Measurements from ENCODE around the gene SLC25A21.
A peak's percentile ranks its signal among the peaks of the same experiment; 100 is the strongest.
"Not testable (repeated sequence)": the region's sequence is repeated elsewhere in the genome, so short reads cannot be mapped to it uniquely, and the experiment has no call there.

SLC25A21 gene

DNA sequence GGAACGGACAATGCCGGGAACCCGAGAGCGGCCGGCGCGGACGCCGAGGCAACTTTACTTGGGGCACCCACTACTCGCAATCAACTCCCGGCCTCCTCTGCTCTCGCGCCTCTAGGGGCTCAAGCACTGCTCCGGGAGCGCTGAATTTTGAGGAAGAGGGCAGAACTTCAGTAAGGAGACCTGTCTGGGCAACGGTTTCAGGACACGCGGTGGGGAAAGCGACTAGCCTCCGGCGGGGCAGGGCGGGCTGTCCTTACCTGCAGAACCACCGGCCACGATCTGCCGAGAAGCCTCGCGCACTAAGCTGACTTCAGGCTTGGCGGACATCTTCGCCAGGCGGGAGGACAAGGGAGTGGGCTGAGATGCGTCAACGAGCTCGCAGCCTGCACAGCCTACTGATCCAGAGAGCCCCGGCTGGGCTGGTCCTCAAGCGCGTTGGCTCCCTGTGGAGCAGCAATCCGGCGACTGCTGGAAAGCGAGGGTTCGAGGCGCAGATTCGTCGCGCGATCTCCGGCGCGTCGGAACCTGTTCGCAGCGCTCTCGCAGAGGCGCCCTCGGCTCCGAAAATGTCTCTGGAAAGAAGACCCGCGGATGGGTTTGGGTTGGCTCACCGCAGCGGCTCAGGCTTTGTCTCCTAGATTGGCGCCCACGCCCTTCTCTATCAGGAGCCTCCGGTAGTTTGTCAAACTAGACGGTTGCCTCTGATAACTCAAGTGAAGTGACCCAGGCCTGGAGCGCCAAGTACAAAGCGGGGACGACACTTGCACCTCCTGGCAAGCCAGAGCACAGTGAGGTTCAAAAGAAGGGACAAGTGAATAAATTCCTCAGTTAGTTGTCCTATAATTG is at the start of gene SLC25A21:
Gene SLC25A21, minus strand, starts transcription at position 583 of the 846 bp plus-strand sequence.
- Mint-ChIP-seq H3K27me3 (peaks cover 36% of the 10 kb centered on the region), H3K9me3 (peaks cover 0 to 6% of the 10 kb centered on the region in 2 donors), H3K4me3 (peak within 1 kb of the TSS; percentile 56 to 57), H3K4me1 (no peaks in the 10 kb centered on the region), H3K27ac (no peak within 1 kb of the TSS)
- peak; percentile 7 to 9 for DNase-seq
- peak; percentile 49 for ATAC-seq

DNA sequence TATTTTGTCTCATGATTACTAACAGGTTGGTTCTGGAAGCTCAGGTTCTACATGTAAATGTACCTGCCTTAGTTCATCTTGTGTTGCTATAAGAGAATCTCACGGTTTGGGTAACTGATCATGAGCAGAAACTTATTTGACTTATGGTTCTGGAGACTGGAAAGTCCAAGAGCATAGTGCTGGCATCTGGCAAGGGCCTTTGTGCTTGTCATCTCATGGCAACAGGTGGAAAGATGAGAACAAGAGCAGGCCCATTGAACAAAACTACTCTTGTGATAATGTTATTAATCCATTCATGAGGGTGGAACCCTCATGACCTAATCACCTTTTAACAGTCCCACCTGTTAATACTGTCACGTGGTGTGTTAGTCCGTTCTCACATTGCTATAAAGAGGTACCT is 48.7 kb upstream of the SLC25A21 start:
- ATAC-seq, result no peak
- no peaks in the 10 kb centered on the region for H3K4me1 Mint-ChIP-seq

DNA sequence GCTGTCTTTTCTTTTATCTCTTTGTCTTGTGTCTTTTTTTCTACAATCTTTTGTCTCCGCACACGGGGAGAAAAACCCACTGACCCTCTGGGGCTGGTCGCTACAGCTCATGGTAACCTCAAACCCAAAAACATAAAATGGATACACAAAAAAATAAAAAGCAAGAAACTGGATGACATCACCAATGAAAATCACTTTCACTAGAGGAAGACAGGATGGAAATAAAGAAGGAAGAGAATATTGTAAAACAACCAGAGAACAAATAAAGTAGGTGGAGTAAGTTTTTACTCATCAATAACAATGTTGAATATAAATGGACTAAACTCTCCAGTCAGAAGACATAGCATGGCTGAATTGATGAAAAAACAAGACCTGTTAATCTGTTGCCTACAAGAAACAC is 42.9 kb upstream of the SLC25A21 start:
- ATAC-seq (no peak), DNase-seq (no peak)
- Mint-ChIP-seq H3K27ac (no peak overlapping the region), H3K4me1 (no peaks in the 10 kb centered on the region), H3K27me3 (peaks cover 7% of the 10 kb centered on the region), H3K9me3 (peaks cover 10 to 25% of the 10 kb centered on the region in 2 donors), H3K4me3 (no peak overlapping the region)

More for the DNA sequence above, 48.7 kb upstream of the SLC25A21 start:
- no peak for DNase-seq
- no peak overlapping the region for H3K4me3 Mint-ChIP-seq
- no peak overlapping the region for H3K27ac Mint-ChIP-seq
- peaks cover 12 to 20% of the 10 kb centered on the region in 2 donors for H3K9me3 Mint-ChIP-seq
- no peaks in the 10 kb centered on the region for H3K27me3 Mint-ChIP-seq

DNA sequence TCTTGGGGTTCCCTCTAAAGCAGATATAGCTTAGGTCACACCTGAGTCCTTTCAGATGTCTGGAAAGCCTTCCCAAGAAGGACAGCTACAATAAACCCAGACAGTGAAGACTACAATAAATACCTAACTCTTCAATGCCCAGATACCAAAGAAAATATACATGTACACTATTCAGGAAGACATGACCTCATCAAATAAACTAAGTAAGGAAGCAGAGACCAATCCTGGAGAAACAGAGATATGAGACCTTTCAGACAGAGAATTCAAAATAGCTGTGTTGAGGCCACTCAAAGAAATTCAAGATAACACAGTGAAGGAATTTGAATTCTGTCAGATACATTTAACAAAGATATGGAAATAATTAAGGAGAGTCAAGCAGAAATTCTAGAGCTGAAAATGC is 40.6 kb upstream of the SLC25A21 start:
- Mint-ChIP-seq H3K9me3 (peaks cover 16 to 25% of the 10 kb centered on the region in 2 donors), H3K27me3 (peaks cover 7% of the 10 kb centered on the region), H3K4me1 (no peaks in the 10 kb centered on the region), H3K4me3 (no peak overlapping the region), H3K27ac (no peak overlapping the region)
- no peak for ATAC-seq
- no peak for DNase-seq

DNA sequence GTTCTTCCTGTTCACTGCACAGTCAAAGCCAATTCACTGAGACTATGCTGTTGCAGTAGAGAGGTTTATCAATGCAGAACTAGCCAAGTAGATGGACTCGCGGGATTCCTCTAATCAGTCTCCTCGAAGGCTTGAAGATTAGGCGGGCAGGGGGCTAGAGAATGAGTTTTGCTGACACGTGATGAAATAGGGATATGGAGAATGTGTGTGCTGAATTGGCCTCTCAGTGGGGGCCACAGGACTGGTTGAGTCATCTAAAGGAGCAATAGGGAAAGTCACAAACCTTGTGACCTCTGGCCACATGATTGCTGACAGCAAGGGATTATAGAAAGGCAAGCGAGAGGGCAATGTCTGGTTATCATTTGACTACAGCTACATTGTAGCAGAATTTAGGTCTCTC is 38.0 kb upstream of the SLC25A21 start:
- no peak overlapping the region for H3K4me3 Mint-ChIP-seq
- no peak for ATAC-seq

DNA sequence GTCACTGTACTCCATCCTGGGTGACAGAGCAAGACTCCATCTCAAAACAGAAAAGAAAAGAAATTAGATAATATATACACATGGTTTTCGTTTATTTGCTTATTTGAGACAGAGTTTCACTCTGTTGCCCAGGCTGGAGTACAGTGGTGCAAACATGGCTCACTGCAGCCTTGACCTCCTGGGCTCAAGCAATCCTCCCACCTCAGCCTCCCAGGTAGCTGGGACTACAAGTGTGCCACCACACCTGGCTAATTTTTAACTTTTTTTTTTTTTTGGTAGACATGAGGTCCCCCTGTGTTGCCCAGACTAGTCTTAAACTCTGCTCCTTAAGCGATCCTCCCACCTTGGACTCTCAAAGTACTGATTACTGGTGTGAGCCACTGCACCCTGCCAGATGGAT is 37.2 kb upstream of the SLC25A21 start:
- H3K27ac Mint-ChIP-seq, DNase-seq, ATAC-seq, H3K27me3 Mint-ChIP-seq, H3K4me1 Mint-ChIP-seq, H3K4me3 Mint-ChIP-seq: not testable (repeated sequence)
- H3K9me3 Mint-ChIP-seq, result peaks cover 16 to 39% of the 10 kb centered on the region in 2 donors

More for the DNA sequence above, 38.0 kb upstream of the SLC25A21 start:
- Mint-ChIP-seq H3K27ac (no peak overlapping the region), H3K27me3 (peaks cover 7% of the 10 kb centered on the region), H3K4me1 (no peaks in the 10 kb centered on the region), H3K9me3 (peaks cover 16 to 38% of the 10 kb centered on the region in 2 donors)
- DNase-seq, result no peak

DNA sequence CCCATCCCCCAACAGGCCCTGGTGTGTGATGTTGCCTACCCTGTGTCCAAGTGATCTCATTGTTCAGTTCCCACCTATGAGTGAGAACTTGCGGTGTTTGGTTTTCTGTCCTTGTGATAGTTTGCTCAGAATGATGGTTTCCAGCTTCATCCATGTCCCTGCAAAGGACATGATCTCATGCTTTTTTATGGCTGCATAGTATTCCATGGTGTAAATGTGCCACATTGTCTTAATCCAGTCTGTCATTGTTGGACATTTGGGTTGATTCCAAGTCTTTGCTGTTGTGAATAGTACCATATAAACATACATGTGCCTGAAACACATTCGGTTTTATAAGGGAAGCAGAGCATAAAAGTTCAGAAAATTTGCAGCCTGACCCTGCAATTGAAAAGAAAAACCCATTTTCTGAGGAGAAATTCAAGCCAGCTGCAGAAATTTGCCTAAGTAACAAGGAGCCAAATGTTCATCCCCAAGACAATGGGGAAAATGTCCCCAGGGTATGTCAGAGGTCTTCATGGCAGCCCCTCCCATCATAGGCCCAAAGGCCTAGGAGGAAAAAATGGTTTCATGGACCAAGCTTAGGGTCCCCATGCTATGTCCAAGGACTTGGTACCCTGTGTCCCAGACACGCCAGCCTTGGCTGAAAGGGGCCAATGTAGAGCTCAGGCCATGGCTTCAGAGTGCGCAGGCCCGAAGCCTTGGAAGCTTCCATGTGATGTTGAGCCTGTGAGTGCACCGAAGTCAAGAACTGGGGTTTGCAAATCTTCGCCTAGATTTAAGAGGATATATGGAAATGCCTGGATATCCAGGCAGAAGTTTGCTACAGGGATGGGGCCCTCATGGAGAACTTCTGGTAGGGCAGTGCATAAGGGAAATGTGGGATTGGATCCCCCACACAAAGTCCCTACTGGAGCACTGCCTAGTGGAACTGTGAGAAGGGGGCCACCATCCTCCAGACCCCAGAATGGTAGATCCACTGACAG is 33.5 kb upstream of the SLC25A21 start:
- not testable (repeated sequence) for H3K4me3 Mint-ChIP-seq, H3K4me1 Mint-ChIP-seq, ATAC-seq, H3K27me3 Mint-ChIP-seq, DNase-seq, H3K27ac Mint-ChIP-seq
- peaks cover 8 to 29% of the 10 kb centered on the region in 2 donors for H3K9me3 Mint-ChIP-seq

DNA sequence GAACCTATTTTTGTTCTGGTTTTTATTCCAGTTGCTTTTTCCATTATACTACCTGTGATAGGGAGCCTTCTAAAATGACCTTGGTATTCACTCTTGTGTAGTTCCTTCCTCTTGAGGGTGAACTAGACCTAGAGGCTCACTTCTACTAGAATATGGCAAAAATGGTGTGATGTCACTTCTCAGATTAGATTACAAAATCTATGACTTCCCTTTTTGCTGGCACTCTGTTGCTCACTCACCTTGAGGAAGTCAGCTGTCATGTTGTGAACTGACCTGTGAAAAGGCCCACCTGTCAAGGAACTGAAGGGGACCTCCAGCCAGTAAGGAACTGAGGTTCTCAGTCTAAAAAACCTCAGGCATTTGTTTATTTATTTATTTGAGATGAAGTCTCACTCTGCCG is 31.0 kb upstream of the SLC25A21 start:
- Mint-ChIP-seq H3K4me3 (no peak overlapping the region), H3K27me3 (peaks cover 5% of the 10 kb centered on the region), H3K4me1 (peaks cover under 1% of the 10 kb centered on the region), H3K9me3 (peaks cover 0 to 29% of the 10 kb centered on the region in 2 donors), H3K27ac (no peak overlapping the region)
- ATAC-seq, result no peak
- no peak for DNase-seq

DNA sequence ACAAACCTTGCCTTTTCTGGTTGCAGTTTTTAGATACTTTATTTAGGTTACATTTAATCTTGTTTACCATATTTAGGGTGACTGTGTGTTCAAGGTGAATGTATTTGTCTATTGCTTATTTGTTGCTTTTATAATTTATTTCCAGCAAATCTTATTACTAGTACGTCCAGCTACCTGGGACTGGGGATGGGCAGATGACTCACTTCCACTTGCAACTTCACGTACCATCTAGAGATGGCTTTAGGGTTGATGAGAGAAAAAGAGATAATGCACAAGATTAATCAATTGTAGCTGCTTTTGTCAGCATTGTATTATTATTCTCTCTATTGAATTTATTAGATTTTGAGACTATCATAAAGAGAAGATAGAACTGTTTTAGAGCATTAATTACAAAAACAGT is 30.4 kb upstream of the SLC25A21 start:
- DNase-seq (no peak), ATAC-seq (no peak)
- Mint-ChIP-seq H3K4me1 (peaks cover 7% of the 10 kb centered on the region), H3K27me3 (peaks cover 11% of the 10 kb centered on the region), H3K9me3 (peaks cover 0 to 29% of the 10 kb centered on the region in 2 donors), H3K4me3 (no peak overlapping the region), H3K27ac (no peak overlapping the region)

DNA sequence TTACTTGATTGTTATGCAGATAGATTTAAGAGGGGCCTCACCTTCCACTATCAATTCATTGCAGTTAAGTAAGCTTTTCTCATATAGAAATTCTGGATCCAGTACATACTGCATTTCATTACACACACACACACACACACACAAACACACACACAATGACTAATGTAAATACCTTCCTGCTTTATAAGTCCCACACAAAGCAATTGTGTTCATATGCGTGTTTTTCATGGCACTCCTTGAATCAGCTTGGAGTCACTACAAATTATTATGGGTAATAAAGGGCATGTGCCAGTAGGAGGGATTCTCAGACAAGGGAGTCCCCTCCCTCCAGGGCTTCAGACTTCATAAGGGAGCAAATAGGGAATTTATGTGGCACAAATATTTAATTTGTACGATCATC is 29.9 kb upstream of the SLC25A21 start:
- Mint-ChIP-seq H3K9me3 (peaks cover 0 to 29% of the 10 kb centered on the region in 2 donors), H3K4me1 (peaks cover 12% of the 10 kb centered on the region), H3K4me3 (no peak overlapping the region), H3K27me3 (peaks cover 16% of the 10 kb centered on the region), H3K27ac (no peak overlapping the region)
- ATAC-seq (no peak), DNase-seq (no peak)

DNA sequence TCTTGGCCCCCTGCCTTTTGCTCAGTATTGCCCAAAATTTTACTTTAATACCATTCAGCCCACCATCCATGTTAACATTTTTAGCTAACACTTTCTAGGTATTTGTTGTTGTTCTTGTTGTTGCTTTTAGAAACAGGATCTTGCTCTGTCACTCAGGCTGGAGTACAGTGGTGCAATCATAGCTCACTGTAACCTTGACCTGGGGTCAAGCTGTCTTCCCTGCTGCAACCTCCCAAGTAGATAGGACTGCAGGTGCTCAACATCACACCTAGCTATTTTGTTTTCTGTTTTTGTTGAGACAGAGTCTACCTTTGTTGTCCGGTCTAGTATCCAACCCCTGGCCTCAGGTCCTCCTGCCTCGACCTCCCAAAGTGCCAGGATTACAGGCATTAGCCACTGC is 29.3 kb upstream of the SLC25A21 start:
- H3K27me3 Mint-ChIP-seq, result peaks cover 20% of the 10 kb centered on the region
- peaks cover 0 to 24% of the 10 kb centered on the region in 2 donors for H3K9me3 Mint-ChIP-seq
- ATAC-seq (no peak), DNase-seq (no peak)
- no peak overlapping the region for H3K4me3 Mint-ChIP-seq
- peaks cover 13% of the 10 kb centered on the region for H3K4me1 Mint-ChIP-seq
- H3K27ac Mint-ChIP-seq, result peak overlapping the region in 1 of 2 donors; percentile 71

DNA sequence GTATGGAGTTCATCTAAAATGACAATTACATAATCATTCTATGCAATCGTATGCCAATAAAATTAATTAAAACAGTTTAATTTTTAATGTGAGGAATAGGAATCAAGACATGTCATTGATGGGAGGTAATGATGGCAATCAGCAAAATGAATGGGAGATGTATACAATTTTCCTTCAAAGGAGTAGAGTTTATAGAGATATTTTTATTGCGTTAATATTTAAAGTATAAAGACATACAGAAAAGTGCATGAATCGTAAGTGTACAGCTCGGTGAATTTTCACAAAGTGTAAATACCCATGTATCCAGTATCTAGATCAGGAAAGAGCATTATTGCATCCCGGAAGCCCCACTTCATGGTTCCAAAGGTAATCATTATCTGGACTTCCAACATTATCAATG is 26.5 kb upstream of the SLC25A21 start:
- ATAC-seq (no peak), DNase-seq (no peak)
- H3K4me3 Mint-ChIP-seq, result no peak overlapping the region
- H3K27me3 Mint-ChIP-seq, result peaks cover 33% of the 10 kb centered on the region
- H3K4me1 Mint-ChIP-seq, result peaks cover 13% of the 10 kb centered on the region
- H3K9me3 Mint-ChIP-seq, result peaks cover 0 to 5% of the 10 kb centered on the region in 2 donors
- H3K27ac Mint-ChIP-seq, result no peak overlapping the region

DNA sequence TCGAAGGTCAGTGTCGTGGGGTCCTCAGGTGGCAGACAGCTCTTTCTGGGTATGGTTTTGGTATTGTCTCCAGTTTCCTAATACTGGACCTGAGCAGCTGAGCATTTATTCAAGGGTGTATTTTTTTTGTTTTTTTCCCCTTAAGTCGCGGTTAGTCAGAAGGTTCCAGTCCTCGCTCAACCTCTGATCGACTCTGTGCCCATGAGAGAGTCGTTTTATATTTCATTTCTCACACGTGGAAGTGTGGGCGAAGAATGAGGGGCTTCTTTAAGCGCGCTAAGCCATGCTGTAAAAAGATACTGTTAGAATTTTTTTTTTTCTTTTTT is 25.8 kb upstream of the SLC25A21 start:
- peak overlapping the region; percentile 78 to 80 for H3K4me3 Mint-ChIP-seq
- peaks cover 33% of the 10 kb centered on the region for H3K27me3 Mint-ChIP-seq
- no peak overlapping the region for H3K27ac Mint-ChIP-seq

DNA sequence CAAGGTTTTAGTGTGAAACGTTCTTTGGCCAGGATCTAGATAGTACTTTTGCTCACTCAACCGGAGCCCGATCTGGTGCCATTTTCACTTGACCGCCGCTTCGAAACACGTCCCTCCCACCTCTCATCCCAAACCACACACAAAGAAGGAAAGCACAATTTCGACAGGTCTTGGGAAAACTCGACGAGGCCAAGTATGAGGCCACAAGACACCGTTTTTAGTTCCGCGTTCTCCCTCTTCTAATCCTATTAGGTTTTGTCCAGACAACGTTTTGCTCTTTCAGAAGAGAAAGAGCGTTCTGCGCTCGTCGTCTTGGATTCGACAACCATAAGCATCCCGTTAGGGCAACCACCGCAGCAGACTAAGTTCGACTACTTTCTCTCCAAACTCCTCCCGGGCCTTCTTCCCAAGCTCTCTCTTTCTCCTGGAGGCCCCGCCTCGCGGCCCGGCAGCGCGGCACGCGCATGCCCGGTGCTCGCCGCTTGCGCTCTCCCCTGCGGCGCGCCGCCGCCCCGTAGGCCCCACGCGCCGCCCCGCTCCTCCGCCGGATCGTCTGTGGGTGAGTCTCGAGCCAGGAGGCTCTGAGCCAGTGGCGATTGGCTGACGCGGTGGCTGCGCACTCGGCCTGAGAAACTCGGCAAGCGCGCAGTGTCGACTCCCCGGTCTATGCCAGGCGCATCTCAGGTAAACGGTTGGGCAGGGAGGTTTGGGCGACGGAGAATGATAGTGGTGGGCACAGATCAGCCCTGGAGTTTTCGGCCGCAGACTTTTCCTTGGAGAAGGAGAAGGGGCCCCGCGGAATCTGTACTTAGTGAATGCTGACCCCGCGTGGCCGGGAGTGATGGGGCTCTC is 25.2 kb upstream of the SLC25A21 start, which contains the start of gene MIPOL1:
Gene MIPOL1, plus strand, starts transcription at position 517 of the 852 bp plus-strand sequence. CDS start 49,952 bp downstream, outside the sequence.
- peak; percentile 68 for ATAC-seq
- peaks cover 33% of the 10 kb centered on the region for H3K27me3 Mint-ChIP-seq
- H3K27ac Mint-ChIP-seq, result no peak within 1 kb of the TSS
- H3K9me3 Mint-ChIP-seq, result peaks cover 0 to 5% of the 10 kb centered on the region in 2 donors
- peak within 1 kb of the TSS; percentile 78 to 80 for H3K4me3 Mint-ChIP-seq
- peaks cover 13% of the 10 kb centered on the region for H3K4me1 Mint-ChIP-seq
- DNase-seq, result peak; percentile 7 to 8

More for the DNA sequence above, 25.8 kb upstream of the SLC25A21 start:
- ATAC-seq, result no peak
- Mint-ChIP-seq H3K9me3 (peaks cover 0 to 5% of the 10 kb centered on the region in 2 donors), H3K4me1 (peaks cover 13% of the 10 kb centered on the region)
- no peak for DNase-seq

Measured in stimulated activated naive CD8-positive, alpha-beta T cell treated with anti-CD3 and anti-CD28 coated beads, Interleukin-15, amount 100 ng/mL, for 72 hours (primary cell).